HL-60/S4 treated with retinoic acid at 250 ng/mL for 4 days and 3 days (cell line): ENCODE data around the gene FAM120A.
"Not testable (repeated sequence)": the region's sequence is repeated elsewhere in the genome, so short reads cannot be mapped to it uniquely, and the experiment has no call there.

Experiments used
- in situ Hi-C: fragments of 300-500 bp; cut with MboI; formaldehyde crosslinking; loops from 2 replicates; pipeline ENCODE4 v1.7.0; 2022; ENCODE audit warnings: low sequenced_read_pairs

The FAM120A gene

GRCh38 chr9:93450945-93451815 lies at the start of gene FAM120A:
TSS of gene FAM120A (plus strand) at chr9:93451685. CDS start at chr9:93451916, 231 bp downstream.
- in situ Hi-C loops = no loop called here

- in situ Hi-C loops = no loop called here
Measured at GRCh38 chr9:93406371-93406770, 45.1 kb upstream of the FAM120A start.

GRCh38 chr9:93413530-93413929 lies 38.0 kb upstream of the FAM120A start:
- in situ Hi-C loops = no loop called here

- in situ Hi-C loops = no loop called here
Measured at GRCh38 chr9:93415176-93415690, 36.3 kb upstream of the FAM120A start.

GRCh38 chr9:93416530-93417235 lies 34.8 kb upstream of the FAM120A start:
- in situ Hi-C loops = no loop called here

GRCh38 chr9:93417538-93417937 lies 33.9 kb upstream of the FAM120A start:
- in situ Hi-C loops = no loop called here

GRCh38 chr9:93419023-93419422 lies 32.5 kb upstream of the FAM120A start:
- in situ Hi-C loops = no loop called here

GRCh38 chr9:93422977-93423616 lies 28.4 kb upstream of the FAM120A start:
- in situ Hi-C loops = no loop called here

GRCh38 chr9:93427655-93428379 lies 23.7 kb upstream of the FAM120A start:
- in situ Hi-C loops = no loop called here

- in situ Hi-C loops = no loop called here
Measured at GRCh38 chr9:93431539-93432105, 19.9 kb upstream of the FAM120A start.

- in situ Hi-C loops = no loop called here
Measured at GRCh38 chr9:93432964-93433363, 18.5 kb upstream of the FAM120A start.

GRCh38 chr9:93434056-93434455 lies 17.4 kb upstream of the FAM120A start:
- in situ Hi-C loops = no loop called here

GRCh38 chr9:93435386-93435785 lies 16.1 kb upstream of the FAM120A start:
- in situ Hi-C loops = no loop called here

- in situ Hi-C loops = no loop called here
Measured at GRCh38 chr9:93436218-93436617, 15.3 kb upstream of the FAM120A start.

GRCh38 chr9:93436655-93437407 lies 14.7 kb upstream of the FAM120A start:
- in situ Hi-C loops = no loop called here

- in situ Hi-C loops = no loop called here
Measured at GRCh38 chr9:93437996-93438395, 13.5 kb upstream of the FAM120A start.

GRCh38 chr9:93439301-93439700 lies 12.2 kb upstream of the FAM120A start:
- in situ Hi-C loops = not testable (repeated sequence)

- in situ Hi-C loops = no loop called here
Measured at GRCh38 chr9:93440896-93441580, 10.4 kb upstream of the FAM120A start.

- in situ Hi-C loops = no loop called here
Measured at GRCh38 chr9:93446073-93446472, 5.4 kb upstream of the FAM120A start.
